Fibroblast of villous mesenchyme (primary cell): ENCODE results near the gene RFXANK. TPM values are rescaled to one million over a fixed set of nuclear protein-coding genes. Genes with fewer than 3 reads are reported as not detected.
A peak's percentile ranks its signal among the peaks of the same experiment; 100 is the strongest.

Experiments used
- DNase-seq: peaks from one replicate; pipeline ENCODE4 v3.0.0-alpha.2; 2010; ENCODE audit warnings: low read depth
- H3K4me3 ChIP-seq: 2 replicates; pipeline ENCODE4 v1.5.1; 2011; ENCODE audit warnings: low read depth, mild to moderate bottlenecking, low read length
- CTCF ChIP-seq: IDR thresholded peaks from 2 replicates; pipeline ENCODE4 v1.5.1; 2012; ENCODE audit warnings: low read depth, mild to moderate bottlenecking, low read length; ENCODE audit not compliant: insufficient read depth
- total RNA-seq: library from RNA; depleted of rRNA; stranded (reverse); fragments of >200 nt; gene quantifications from 2 replicates; pipeline ENCODE4 v1.2.3, GENCODE V29; 2012

RFXANK gene
- total RNA-seq, 1 donor, result 57.9 TPM

DNA sequence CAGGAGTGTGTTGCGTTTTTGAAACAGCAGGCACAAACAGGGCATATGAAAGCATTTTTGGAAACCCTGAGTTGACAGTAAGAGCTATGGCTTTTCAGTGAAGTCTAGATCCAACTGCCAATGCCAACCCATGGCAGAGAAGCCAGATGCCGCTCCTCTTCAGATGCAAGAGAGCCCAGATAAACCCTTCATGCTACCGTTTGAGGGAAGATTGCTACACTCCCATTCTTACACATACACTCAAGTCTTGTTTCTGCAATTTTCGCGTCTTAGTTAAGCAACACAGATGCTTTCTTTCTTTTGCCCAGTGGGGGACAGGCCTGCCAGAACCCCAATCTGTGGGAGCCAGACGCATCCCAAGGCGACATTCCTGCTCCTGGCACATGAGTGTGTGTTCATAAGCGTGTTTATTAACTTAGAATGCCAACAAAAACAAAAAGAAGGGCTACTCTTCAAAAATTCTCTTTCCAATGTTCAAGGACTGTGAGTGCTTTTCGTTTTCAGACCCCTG is 10.5 kb upstream of the RFXANK start:
- TF ChIP-seq CTCF, result no peak
- no peak for DNase-seq
- no peak overlapping the region for H3K4me3 ChIP-seq

DNA sequence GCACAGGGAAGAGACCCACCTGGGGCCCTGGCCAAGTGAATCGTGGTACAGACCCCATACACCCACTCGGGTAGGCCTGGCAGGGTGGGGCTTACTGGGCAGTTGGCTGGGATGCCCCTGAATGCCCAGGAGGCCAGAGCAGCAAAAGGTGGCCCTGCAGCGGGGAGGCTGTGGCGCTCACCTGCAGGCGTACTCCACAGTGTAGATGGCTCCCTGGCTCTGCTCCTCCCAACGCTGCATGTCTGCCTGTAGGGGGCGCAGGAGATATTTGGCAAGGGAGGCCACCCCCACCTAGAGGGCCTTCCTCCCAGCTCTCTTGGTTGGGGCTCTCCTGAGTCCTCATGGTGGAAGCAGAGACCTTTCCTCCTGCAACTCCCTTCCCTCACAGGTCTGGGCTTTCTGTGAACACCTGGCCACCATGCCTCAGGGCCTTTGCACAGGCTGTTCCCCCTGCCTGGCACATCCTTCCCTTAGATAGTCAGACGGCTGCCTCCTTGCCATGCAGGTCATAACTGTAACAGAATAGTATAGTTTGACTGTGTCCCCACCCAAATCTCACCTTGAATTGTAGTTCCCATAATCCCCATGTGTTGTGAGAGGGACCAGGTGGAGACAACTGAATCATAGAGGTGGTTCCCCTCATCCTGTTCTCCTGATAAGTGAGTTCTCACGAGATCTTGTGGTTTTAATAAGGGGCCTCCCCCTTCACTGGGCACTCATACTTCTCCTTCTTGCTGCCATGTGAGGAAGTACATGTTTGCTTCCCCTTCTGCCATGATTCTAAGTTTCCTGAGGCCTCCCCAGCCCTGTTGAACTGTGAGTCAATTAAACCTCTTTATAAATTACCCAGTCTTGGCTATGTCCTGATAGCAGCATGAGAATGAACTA is 6.0 kb upstream of the RFXANK start:
- no peak overlapping the region for H3K4me3 ChIP-seq
- peak; percentile 43 for DNase-seq
- peak; percentile 72 for TF ChIP-seq CTCF

GRCh38 chr19:19186742-19187141 is 5.3 kb upstream of the RFXANK start:
- TF ChIP-seq CTCF, result no peak
- H3K4me3 ChIP-seq, result no peak overlapping the region
- no peak for DNase-seq

DNA sequence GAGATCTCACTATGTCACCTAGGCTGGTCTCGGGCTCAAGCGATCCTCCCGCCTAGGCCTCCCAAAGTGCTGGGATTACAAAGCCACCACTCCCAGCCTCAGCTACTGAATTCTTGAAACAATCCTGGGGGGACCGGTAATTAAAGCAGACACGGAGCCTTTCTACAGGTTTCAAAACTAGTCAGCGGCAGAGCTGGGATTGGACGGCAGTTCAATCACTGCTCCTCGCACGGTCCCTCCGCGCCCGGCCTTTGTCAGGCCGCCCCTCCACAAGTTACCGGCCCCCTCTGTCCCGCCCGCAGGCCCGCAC is 335 bp upstream of the RFXANK start:
- no peak for TF ChIP-seq CTCF
- H3K4me3 ChIP-seq, result peak overlapping the region; percentile 96
- no peak for DNase-seq

GRCh38 chr19:19192910-19193423 is 909 bp downstream of the RFXANK start:
- H3K4me3 ChIP-seq, result peak overlapping the region; percentile 96
- no peak for TF ChIP-seq CTCF
- DNase-seq, result peak; percentile 9

GRCh38 chr19:19193926-19194325 is 1.9 kb downstream of the RFXANK start:
- DNase-seq, result no peak
- no peak for TF ChIP-seq CTCF
- H3K4me3 ChIP-seq, result peak overlapping the region; percentile 96
